Measurements from ENCODE around the gene LRRC28.

LRRC28 gene

GRCh38 chr15:99343881-99344551 is 92.7 kb downstream of the LRRC28 start:
- H3K4me2 ChIP-seq (ENCODE audit: low read length) = no peak overlapping the region

GRCh38 chr15:99344639-99345038 is 93.4 kb downstream of the LRRC28 start:
- peaks cover 19% of the 10 kb centered on the region for H3K4me1 ChIP-seq (ENCODE audit: low read length)
- no peak overlapping the region for H3K4me2 ChIP-seq (ENCODE audit: low read length)

More at GRCh38 chr15:99343881-99344551, 92.7 kb downstream of the LRRC28 start:
- H2AFZ ChIP-seq (ENCODE audit: low read depth, low read length) = no peak overlapping the region
- no peaks in the 10 kb centered on the region for H3K27me3 ChIP-seq (ENCODE audit: low read depth, low read length)
- peaks cover 13% of the 10 kb centered on the region for H3K4me1 ChIP-seq (ENCODE audit: low read length)
- TF ChIP-seq CTCF (IDR thresholded peaks at IDR 0.05; ENCODE audit: low read depth, low read length) (peak; percentile 50), EZH2phosphoT487 (IDR thresholded peaks at IDR 0.05; ENCODE audit: low read depth) (no peak)
- no peak overlapping the region for H3K4me3 ChIP-seq (ENCODE audit: low read length)
- H3K9me3 ChIP-seq (ENCODE audit: insufficient read depth, low read length) = peaks cover 1% of the 10 kb centered on the region; the same call in 1 of the 2 replicates
- no peaks in the 10 kb centered on the region for H3K79me2 ChIP-seq (ENCODE audit: low read length)
- H3K36me3 ChIP-seq (replicated peaks; ENCODE audit: low read depth, low read length) = peaks cover 1% of the 10 kb centered on the region
- no peaks in the 10 kb centered on the region for H4K20me1 ChIP-seq (ENCODE audit: insufficient read depth, low read length)
- no peak overlapping the region for H3K27ac ChIP-seq (ENCODE audit: low read length)
- H3K9ac ChIP-seq (ENCODE audit: low read length) = no peak overlapping the region

DNA sequence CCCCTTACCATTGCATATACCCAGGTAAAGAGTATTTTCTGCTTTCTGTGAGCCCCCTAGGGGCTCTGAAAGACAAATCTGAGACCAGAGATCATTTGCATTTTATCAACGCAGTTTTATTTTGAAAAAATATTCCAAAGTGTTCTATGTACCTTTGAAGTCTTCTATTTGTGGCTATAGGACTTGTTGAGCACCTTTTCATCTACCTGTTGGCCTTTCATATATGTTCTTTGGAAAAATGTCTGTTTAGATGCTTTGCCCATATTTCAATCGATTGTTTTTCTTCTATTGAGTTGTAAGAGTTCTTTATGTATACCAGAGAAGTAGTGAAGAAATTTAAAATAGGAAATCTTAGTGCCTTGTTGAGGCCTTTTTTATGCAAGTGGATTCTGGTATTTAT is 94.0 kb downstream of the LRRC28 start:
- Histone ChIP-seq H3K4me2 (ENCODE audit: low read length) (no peak overlapping the region), H3K9ac (ENCODE audit: low read length) (no peak overlapping the region), H3K4me3 (ENCODE audit: low read length) (no peak overlapping the region), H4K20me1 (ENCODE audit: insufficient read depth, low read length) (no peaks in the 10 kb centered on the region), H3K4me1 (ENCODE audit: low read length) (peaks cover 19% of the 10 kb centered on the region), H3K79me2 (ENCODE audit: low read length) (no peaks in the 10 kb centered on the region), H3K36me3 (replicated peaks; ENCODE audit: low read depth, low read length) (peaks cover 8% of the 10 kb centered on the region), H2AFZ (ENCODE audit: low read depth, low read length) (no peak overlapping the region), H3K27me3 (ENCODE audit: low read depth, low read length) (no peaks in the 10 kb centered on the region), H3K9me3 (ENCODE audit: insufficient read depth, low read length) (peaks cover 7% of the 10 kb centered on the region; the same call in 1 of the 2 replicates), H3K27ac (ENCODE audit: low read length) (no peak overlapping the region)
- TF ChIP-seq EZH2phosphoT487 (IDR thresholded peaks at IDR 0.05; ENCODE audit: low read depth) (no peak), CTCF (IDR thresholded peaks at IDR 0.05; ENCODE audit: low read depth, low read length) (no peak)

More at GRCh38 chr15:99344639-99345038, 93.4 kb downstream of the LRRC28 start:
- no peaks in the 10 kb centered on the region for H4K20me1 ChIP-seq (ENCODE audit: insufficient read depth, low read length)
- H3K9ac ChIP-seq (ENCODE audit: low read length) = no peak overlapping the region
- H3K4me3 ChIP-seq (ENCODE audit: low read length) = no peak overlapping the region
- no peak overlapping the region for H2AFZ ChIP-seq (ENCODE audit: low read depth, low read length)
- peaks cover 7% of the 10 kb centered on the region; the same call in 1 of the 2 replicates for H3K9me3 ChIP-seq (ENCODE audit: insufficient read depth, low read length)
- peaks cover 7% of the 10 kb centered on the region for H3K36me3 ChIP-seq (replicated peaks; ENCODE audit: low read depth, low read length)
- TF ChIP-seq CTCF (IDR thresholded peaks at IDR 0.05; ENCODE audit: low read depth, low read length) (no peak), EZH2phosphoT487 (IDR thresholded peaks at IDR 0.05; ENCODE audit: low read depth) (no peak)
- H3K27me3 ChIP-seq (ENCODE audit: low read depth, low read length) = no peaks in the 10 kb centered on the region
- no peak overlapping the region for H3K27ac ChIP-seq (ENCODE audit: low read length)
- no peaks in the 10 kb centered on the region for H3K79me2 ChIP-seq (ENCODE audit: low read length)

DNA sequence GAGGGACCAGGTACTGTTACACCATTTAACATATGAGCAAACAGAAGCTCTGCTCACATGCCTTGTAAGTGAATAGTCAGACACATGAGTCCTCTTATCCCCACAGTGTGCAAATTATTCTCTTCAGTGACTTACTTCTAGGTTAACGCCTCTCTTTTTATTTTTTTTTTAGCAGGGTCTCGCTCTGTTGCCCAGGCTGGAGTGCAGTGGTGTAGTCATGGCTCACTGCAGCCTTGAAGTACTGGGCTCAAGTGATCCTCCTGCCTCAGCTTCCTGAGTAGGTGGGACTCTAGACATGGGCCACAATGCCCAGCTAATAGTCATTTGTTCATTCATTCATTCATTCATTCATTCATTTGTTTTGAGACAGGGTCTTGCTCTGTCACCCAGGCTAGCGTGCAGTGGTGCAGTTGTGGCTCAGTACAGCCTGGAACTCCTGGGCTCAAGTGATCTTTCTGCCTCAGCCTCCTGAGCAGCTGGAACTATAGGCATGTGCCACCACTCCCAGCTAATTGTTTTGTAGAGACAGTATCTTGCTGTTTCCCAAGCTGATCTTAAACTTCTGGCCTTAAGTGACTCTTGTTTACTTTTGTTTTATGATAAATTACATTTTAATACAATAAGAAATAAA is 94.7 kb downstream of the LRRC28 start:
- H3K4me1 ChIP-seq (ENCODE audit: low read length) = peaks cover 19% of the 10 kb centered on the region
- no peak overlapping the region for H3K9ac ChIP-seq (ENCODE audit: low read length)
- peaks cover 8% of the 10 kb centered on the region for H3K36me3 ChIP-seq (replicated peaks; ENCODE audit: low read depth, low read length)
- no peaks in the 10 kb centered on the region for H4K20me1 ChIP-seq (ENCODE audit: insufficient read depth, low read length)
- peaks cover 7% of the 10 kb centered on the region; the same call in 1 of the 2 replicates for H3K9me3 ChIP-seq (ENCODE audit: insufficient read depth, low read length)
- H3K27me3 ChIP-seq (ENCODE audit: low read depth, low read length) = no peaks in the 10 kb centered on the region
- no peak overlapping the region for H3K4me2 ChIP-seq (ENCODE audit: low read length)
- no peak overlapping the region for H3K27ac ChIP-seq (ENCODE audit: low read length)
- H3K79me2 ChIP-seq (ENCODE audit: low read length) = no peaks in the 10 kb centered on the region
- H3K4me3 ChIP-seq (ENCODE audit: low read length) = no peak overlapping the region
- TF ChIP-seq EZH2phosphoT487 (IDR thresholded peaks at IDR 0.05; ENCODE audit: low read depth) (no peak), CTCF (IDR thresholded peaks at IDR 0.05; ENCODE audit: low read depth, low read length) (no peak)
- H2AFZ ChIP-seq (ENCODE audit: low read depth, low read length) = no peak overlapping the region

All from OCI-LY3 (cell line).